GM23338 (cell line): ENCODE measurements around the gene HCRTR1. TPM values are rescaled to one million over a fixed set of nuclear protein-coding genes. Genes with fewer than 3 reads are reported as not detected.

Source experiments
- ATAC-seq: fragments of 200-7000 bp; cut with Tn5 transposase; 3 replicates; pipeline ENCODE4 v1.9.1; 2020
- DNase-seq: peaks from one replicate; pipeline ENCODE4 v3.0.0-alpha.2; 2015; ENCODE audit warnings: low spot score
- H2AFZ ChIP-seq: fragments of 200-600 bp; sonication (generic); 2 replicates; pipeline ENCODE4 v1.8.0; 2016; ENCODE audit warnings: antibody characterized with exemption, mild to moderate bottlenecking, moderate library complexity
- H3F3A ChIP-seq: fragments of 200-600 bp; sonication (generic); replicated peaks from 2 replicates; pipeline ENCODE4 v1.8.0; 2017; ENCODE audit warnings: antibody characterized with exemption, mixed run types, low read depth
- H3K27ac ChIP-seq: fragments of 200-600 bp; sonication (generic); 2 replicates; pipeline ENCODE4 v1.6.1; 2016; ENCODE audit warnings: low read depth
- H3K27me3 ChIP-seq: fragments of 200-600 bp; sonication (generic); 2 replicates; pipeline ENCODE4 v1.8.0; 2016; ENCODE audit warnings: mild to moderate bottlenecking, mixed run types, moderate library complexity; ENCODE audit not compliant: insufficient read depth
- H3K36me3 ChIP-seq: fragments of 200-600 bp; sonication (generic); 2 replicates; pipeline ENCODE4 v1.8.0; 2016; ENCODE audit warnings: mild to moderate bottlenecking; ENCODE audit not compliant: insufficient read depth
- H3K4me1 ChIP-seq: fragments of 200-600 bp; sonication (generic); 2 replicates; pipeline ENCODE4 v1.8.0; 2016; ENCODE audit warnings: mild to moderate bottlenecking, moderate library complexity; ENCODE audit not compliant: insufficient read depth
- H3K4me2 ChIP-seq: fragments of 200-600 bp; sonication (generic); 2 replicates; pipeline ENCODE4 v1.7.1; 2017; ENCODE audit warnings: mixed run types
- H3K4me3 ChIP-seq: fragments of 200-600 bp; sonication (generic); 2 replicates; pipeline ENCODE4 v1.6.1; 2016; ENCODE audit warnings: mixed run types
- H3K79me2 ChIP-seq: fragments of 200-600 bp; sonication (generic); replicated peaks from 2 replicates; pipeline ENCODE4 v1.8.0; 2017; ENCODE audit warnings: mild to moderate bottlenecking; ENCODE audit not compliant: insufficient read depth
- H3K9me2 ChIP-seq: fragments of 200-600 bp; sonication (generic); 2 replicates; pipeline ENCODE4 v1.8.0; 2017; ENCODE audit not compliant: insufficient read depth
- H4K20me1 ChIP-seq: fragments of 200-600 bp; sonication (generic); replicated peaks from 2 replicates; pipeline ENCODE4 v1.8.0; 2017; ENCODE audit warnings: mild to moderate bottlenecking; ENCODE audit not compliant: insufficient read depth
- H3K27ac Mint-ChIP-seq: 2 replicates; pipeline ENCODE4 v1.8.0; 2020; ENCODE audit warnings: inconsistent platforms, mild to moderate bottlenecking, moderate library complexity, mixed read lengths
- H3K27me3 Mint-ChIP-seq: 3 replicates; pipeline ENCODE4 v1.8.0; 2022; ENCODE audit warnings: low read depth, mild to moderate bottlenecking, moderate library complexity, mixed read lengths, inconsistent platforms; ENCODE audit not compliant: insufficient read depth, poor library complexity
- H3K36me3 Mint-ChIP-seq: 3 replicates; pipeline ENCODE4 v1.8.0; 2021; ENCODE audit warnings: low read depth, mild to moderate bottlenecking, inconsistent platforms, moderate library complexity, mixed read lengths
- H3K4me1 Mint-ChIP-seq: 3 replicates; pipeline ENCODE4 v1.8.0; 2020; ENCODE audit warnings: mild to moderate bottlenecking, inconsistent platforms, mixed read lengths
- H3K4me3 Mint-ChIP-seq: 3 replicates; pipeline ENCODE4 v1.8.0; 2021; ENCODE audit warnings: moderate library complexity, mild to moderate bottlenecking, inconsistent platforms, mixed read lengths
- H3K9me3 Mint-ChIP-seq: 3 replicates; pipeline ENCODE4 v1.8.0; 2020; ENCODE audit warnings: moderate library complexity, mild to moderate bottlenecking, inconsistent platforms, mixed read lengths
- CREB1 ChIP-seq: fragments of 250-450 bp; sonication (Bioruptor Pico); IDR thresholded peaks from 2 replicates; pipeline ENCODE4 v1.5.0; 2020; ENCODE audit warnings: low read depth, mild to moderate bottlenecking, moderate library complexity
- EZH2 ChIP-seq: fragments of 200-600 bp; sonication (generic); IDR thresholded peaks from one replicate; pipeline ENCODE4 v1.8.0; 2017; ENCODE audit warnings: antibody characterized with exemption, mild to moderate bottlenecking, low read depth; ENCODE audit not compliant: unreplicated experiment
- EZH2phosphoT487 ChIP-seq: fragments of 200-600 bp; sonication (generic); IDR thresholded peaks from one replicate; pipeline ENCODE4 v1.8.1; 2018; ENCODE audit warnings: antibody characterized with exemption; ENCODE audit not compliant: unreplicated experiment
- JUNB ChIP-seq: IDR thresholded peaks from one replicate; pipeline ENCODE4 v1.6.1; 2016; ENCODE audit warnings: antibody characterized with exemption; ENCODE audit not compliant: unreplicated experiment
- NANOG ChIP-seq: IDR thresholded peaks from 2 replicates; pipeline ENCODE4 v1.6.1; 2016; ENCODE audit warnings: antibody characterized with exemption, borderline replicate concordance
- POLR2AphosphoS5 ChIP-seq: IDR thresholded peaks from 2 replicates; pipeline ENCODE4 v1.6.1; 2016; ENCODE audit warnings: antibody characterized with exemption, low read depth
- STAT1 ChIP-seq: IDR thresholded peaks from one replicate; pipeline ENCODE4 v1.6.1; 2016; ENCODE audit warnings: antibody characterized with exemption; ENCODE audit not compliant: unreplicated experiment
- ZNF114 ChIP-seq: fragments of 250-450 bp; sonication (Bioruptor Pico); IDR thresholded peaks from 2 replicates; pipeline ENCODE4 v1.5.0; 2020; ENCODE audit warnings: mild to moderate bottlenecking, moderate library complexity
- ZNF331 ChIP-seq: fragments of 250-450 bp; sonication (Bioruptor Pico); IDR thresholded peaks from 2 replicates; pipeline ENCODE4 v1.5.0; 2020; ENCODE audit warnings: low read depth, mild to moderate bottlenecking, moderate library complexity
- polyA plus RNA-seq: library from polyadenylated mRNA; unstranded; fragments of >200 nt; fragmentation: Nextera tagmentation; extraction: Ambion mirVana; gene quantifications from 2 replicates; pipeline ENCODE4 v1.2.1, GENCODE V29; 2016
- total RNA-seq: library from RNA; depleted of rRNA; stranded (reverse); fragments of >200 nt; shearing (Covaris generic); gene quantifications from 2 replicates; pipeline ENCODE4 v1.2.3, GENCODE V29; 2014
- TF ChIP-seq, protein P1 (sequence below), 2 experiments: fragments of 200-600 bp in 1 of 2; sonication (generic) in 1 of 2; conservative IDR thresholded peaks; 2 replicates each; pipeline versions ENCODE4 v1.5.1 to v1.6.1; 2016 to 2017; ENCODE audit warnings: antibody characterized with exemption in 2 of 2, low read depth in 2 of 2, mild to moderate bottlenecking in 2 of 2, moderate library complexity in 1 of 2
- TF ChIP-seq, protein P2 (sequence below): IDR thresholded peaks from one replicate; pipeline ENCODE4 v1.6.1; 2018; ENCODE audit warnings: antibody characterized with exemption; ENCODE audit not compliant: unreplicated experiment
- TF ChIP-seq, protein P3 (sequence below): fragments of 250-450 bp; sonication (Bioruptor Pico); IDR thresholded peaks from 2 replicates; pipeline ENCODE4 v1.5.0; 2020; ENCODE audit warnings: mild to moderate bottlenecking, moderate library complexity
- TF ChIP-seq, protein P4 (sequence below): IDR thresholded peaks from 2 replicates; pipeline ENCODE4 v1.6.1; 2016; ENCODE audit warnings: antibody characterized with exemption

The HCRTR1 gene
- total and polyA plus RNA-seq, 2 experiments from 2014 or later, result 0.15 to 1.0 TPM

DNA sequence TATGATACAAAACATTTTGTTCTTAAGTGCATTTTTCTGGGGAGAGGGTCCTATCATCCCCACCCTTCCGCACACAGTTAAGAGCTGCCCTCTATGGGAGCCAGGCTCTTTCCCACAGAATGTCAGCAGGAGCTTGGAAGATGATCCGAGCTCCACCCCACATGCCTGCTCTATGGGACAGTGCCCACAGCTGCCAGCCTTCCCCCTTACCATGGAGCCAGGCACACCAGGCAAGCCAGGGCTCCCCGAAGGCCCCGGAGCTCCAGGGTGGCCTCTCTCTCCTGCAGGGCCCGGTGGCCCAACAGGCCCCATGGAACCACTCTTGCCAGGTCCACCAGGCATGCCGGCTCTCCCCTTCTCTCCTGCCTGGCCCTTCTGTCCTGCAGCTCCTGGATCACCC, 37.6 kb downstream of the HCRTR1 start:
- Mint-ChIP-seq H3K27me3 (peaks cover 3% of the 10 kb centered on the region), H3K27ac (no peak overlapping the region), H3K4me1 (no peaks in the 10 kb centered on the region; the same call in 2 of the 3 replicates), H3K36me3 (no peaks in the 10 kb centered on the region), H3K4me3 (no peak overlapping the region), H3K9me3 (no peaks in the 10 kb centered on the region)
- TF ChIP-seq JUNB (no peak), STAT1 (no peak), ZNF331 (CRISPR knock-in tag) (no peak), EZH2 (no peak), ZNF114 (CRISPR knock-in tag) (no peak), POLR2AphosphoS5 (no peak), CREB1 (CRISPR knock-in tag) (no peak), NANOG (no peak), EZH2phosphoT487 (no peak)
- TF ChIP-seq, protein P1, sequence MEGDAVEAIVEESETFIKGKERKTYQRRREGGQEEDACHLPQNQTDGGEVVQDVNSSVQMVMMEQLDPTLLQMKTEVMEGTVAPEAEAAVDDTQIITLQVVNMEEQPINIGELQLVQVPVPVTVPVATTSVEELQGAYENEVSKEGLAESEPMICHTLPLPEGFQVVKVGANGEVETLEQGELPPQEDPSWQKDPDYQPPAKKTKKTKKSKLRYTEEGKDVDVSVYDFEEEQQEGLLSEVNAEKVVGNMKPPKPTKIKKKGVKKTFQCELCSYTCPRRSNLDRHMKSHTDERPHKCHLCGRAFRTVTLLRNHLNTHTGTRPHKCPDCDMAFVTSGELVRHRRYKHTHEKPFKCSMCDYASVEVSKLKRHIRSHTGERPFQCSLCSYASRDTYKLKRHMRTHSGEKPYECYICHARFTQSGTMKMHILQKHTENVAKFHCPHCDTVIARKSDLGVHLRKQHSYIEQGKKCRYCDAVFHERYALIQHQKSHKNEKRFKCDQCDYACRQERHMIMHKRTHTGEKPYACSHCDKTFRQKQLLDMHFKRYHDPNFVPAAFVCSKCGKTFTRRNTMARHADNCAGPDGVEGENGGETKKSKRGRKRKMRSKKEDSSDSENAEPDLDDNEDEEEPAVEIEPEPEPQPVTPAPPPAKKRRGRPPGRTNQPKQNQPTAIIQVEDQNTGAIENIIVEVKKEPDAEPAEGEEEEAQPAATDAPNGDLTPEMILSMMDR (conservative IDR thresholded peaks at IDR 0.05; ENCODE audit: low read depth in 2 of 2), result no peak
- TF ChIP-seq, protein P2, sequence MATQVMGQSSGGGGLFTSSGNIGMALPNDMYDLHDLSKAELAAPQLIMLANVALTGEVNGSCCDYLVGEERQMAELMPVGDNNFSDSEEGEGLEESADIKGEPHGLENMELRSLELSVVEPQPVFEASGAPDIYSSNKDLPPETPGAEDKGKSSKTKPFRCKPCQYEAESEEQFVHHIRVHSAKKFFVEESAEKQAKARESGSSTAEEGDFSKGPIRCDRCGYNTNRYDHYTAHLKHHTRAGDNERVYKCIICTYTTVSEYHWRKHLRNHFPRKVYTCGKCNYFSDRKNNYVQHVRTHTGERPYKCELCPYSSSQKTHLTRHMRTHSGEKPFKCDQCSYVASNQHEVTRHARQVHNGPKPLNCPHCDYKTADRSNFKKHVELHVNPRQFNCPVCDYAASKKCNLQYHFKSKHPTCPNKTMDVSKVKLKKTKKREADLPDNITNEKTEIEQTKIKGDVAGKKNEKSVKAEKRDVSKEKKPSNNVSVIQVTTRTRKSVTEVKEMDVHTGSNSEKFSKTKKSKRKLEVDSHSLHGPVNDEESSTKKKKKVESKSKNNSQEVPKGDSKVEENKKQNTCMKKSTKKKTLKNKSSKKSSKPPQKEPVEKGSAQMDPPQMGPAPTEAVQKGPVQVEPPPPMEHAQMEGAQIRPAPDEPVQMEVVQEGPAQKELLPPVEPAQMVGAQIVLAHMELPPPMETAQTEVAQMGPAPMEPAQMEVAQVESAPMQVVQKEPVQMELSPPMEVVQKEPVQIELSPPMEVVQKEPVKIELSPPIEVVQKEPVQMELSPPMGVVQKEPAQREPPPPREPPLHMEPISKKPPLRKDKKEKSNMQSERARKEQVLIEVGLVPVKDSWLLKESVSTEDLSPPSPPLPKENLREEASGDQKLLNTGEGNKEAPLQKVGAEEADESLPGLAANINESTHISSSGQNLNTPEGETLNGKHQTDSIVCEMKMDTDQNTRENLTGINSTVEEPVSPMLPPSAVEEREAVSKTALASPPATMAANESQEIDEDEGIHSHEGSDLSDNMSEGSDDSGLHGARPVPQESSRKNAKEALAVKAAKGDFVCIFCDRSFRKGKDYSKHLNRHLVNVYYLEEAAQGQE, result no peak
- TF ChIP-seq, protein P3, sequence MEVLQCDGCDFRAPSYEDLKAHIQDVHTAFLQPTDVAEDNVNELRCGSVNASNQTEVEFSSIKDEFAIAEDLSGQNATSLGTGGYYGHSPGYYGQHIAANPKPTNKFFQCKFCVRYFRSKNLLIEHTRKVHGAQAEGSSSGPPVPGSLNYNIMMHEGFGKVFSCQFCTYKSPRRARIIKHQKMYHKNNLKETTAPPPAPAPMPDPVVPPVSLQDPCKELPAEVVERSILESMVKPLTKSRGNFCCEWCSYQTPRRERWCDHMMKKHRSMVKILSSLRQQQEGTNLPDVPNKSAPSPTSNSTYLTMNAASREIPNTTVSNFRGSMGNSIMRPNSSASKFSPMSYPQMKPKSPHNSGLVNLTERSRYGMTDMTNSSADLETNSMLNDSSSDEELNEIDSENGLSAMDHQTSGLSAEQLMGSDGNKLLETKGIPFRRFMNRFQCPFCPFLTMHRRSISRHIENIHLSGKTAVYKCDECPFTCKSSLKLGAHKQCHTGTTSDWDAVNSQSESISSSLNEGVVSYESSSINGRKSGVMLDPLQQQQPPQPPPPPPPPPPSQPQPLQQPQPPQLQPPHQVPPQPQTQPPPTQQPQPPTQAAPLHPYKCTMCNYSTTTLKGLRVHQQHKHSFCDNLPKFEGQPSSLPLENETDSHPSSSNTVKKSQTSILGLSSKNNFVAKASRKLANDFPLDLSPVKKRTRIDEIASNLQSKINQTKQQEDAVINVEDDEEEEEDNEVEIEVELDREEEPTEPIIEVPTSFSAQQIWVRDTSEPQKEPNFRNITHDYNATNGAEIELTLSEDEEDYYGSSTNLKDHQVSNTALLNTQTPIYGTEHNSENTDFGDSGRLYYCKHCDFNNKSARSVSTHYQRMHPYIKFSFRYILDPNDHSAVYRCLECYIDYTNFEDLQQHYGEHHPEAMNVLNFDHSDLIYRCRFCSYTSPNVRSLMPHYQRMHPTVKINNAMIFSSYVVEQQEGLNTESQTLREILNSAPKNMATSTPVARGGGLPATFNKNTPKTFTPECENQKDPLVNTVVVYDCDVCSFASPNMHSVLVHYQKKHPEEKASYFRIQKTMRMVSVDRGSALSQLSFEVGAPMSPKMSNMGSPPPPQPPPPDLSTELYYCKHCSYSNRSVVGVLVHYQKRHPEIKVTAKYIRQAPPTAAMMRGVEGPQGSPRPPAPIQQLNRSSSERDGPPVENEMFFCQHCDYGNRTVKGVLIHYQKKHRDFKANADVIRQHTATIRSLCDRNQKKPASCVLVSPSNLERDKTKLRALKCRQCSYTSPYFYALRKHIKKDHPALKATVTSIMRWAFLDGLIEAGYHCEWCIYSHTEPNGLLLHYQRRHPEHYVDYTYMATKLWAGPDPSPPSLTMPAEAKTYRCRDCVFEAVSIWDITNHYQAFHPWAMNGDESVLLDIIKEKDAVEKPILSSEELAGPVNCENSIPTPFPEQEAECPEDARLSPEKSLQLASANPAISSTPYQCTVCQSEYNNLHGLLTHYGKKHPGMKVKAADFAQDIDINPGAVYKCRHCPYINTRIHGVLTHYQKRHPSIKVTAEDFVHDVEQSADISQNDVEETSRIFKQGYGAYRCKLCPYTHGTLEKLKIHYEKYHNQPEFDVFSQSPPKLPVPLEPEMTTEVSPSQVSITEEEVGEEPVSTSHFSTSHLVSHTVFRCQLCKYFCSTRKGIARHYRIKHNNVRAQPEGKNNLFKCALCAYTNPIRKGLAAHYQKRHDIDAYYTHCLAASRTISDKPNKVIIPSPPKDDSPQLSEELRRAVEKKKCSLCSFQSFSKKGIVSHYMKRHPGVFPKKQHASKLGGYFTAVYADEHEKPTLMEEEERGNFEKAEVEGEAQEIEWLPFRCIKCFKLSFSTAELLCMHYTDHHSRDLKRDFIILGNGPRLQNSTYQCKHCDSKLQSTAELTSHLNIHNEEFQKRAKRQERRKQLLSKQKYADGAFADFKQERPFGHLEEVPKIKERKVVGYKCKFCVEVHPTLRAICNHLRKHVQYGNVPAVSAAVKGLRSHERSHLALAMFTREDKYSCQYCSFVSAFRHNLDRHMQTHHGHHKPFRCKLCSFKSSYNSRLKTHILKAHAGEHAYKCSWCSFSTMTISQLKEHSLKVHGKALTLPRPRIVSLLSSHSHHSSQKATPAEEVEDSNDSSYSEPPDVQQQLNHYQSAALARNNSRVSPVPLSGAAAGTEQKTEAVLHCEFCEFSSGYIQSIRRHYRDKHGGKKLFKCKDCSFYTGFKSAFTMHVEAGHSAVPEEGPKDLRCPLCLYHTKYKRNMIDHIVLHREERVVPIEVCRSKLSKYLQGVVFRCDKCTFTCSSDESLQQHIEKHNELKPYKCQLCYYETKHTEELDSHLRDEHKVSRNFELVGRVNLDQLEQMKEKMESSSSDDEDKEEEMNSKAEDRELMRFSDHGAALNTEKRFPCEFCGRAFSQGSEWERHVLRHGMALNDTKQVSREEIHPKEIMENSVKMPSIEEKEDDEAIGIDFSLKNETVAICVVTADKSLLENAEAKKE (CRISPR knock-in tag), result no peak
- TF ChIP-seq, protein P4, sequence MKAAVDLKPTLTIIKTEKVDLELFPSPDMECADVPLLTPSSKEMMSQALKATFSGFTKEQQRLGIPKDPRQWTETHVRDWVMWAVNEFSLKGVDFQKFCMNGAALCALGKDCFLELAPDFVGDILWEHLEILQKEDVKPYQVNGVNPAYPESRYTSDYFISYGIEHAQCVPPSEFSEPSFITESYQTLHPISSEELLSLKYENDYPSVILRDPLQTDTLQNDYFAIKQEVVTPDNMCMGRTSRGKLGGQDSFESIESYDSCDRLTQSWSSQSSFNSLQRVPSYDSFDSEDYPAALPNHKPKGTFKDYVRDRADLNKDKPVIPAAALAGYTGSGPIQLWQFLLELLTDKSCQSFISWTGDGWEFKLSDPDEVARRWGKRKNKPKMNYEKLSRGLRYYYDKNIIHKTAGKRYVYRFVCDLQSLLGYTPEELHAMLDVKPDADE, result no peak
- H3K9me2 ChIP-seq, result no peaks in the 10 kb centered on the region
- no peaks in the 10 kb centered on the region for H3K79me2 ChIP-seq
- no peaks in the 10 kb centered on the region for H3K27me3 ChIP-seq
- no peak overlapping the region for H3K4me3 ChIP-seq
- no peak overlapping the region for H3K4me2 ChIP-seq
- no peaks in the 10 kb centered on the region for H3K36me3 ChIP-seq
- H3F3A ChIP-seq, result no peaks in the 10 kb centered on the region
- H2AFZ ChIP-seq, result no peak overlapping the region
- no peaks in the 10 kb centered on the region for H4K20me1 ChIP-seq
- DNase-seq, result no peak
- H3K4me1 ChIP-seq, result no peaks in the 10 kb centered on the region
- no peak overlapping the region for H3K27ac ChIP-seq
- no peak for ATAC-seq
